HG02623 (cell line): ENCODE data around the gene DOCK3.
"Not testable (repeated sequence)": the region's sequence is repeated elsewhere in the genome, so short reads cannot be mapped to it uniquely, and the experiment has no call there.

Experiments used
- ATAC-seq: cut with Tn5 transposase; IDR thresholded peaks from one replicate; pipeline ENCODE4 v1.9.1; 2021; ENCODE audit warnings: moderate library complexity; ENCODE audit not compliant: unreplicated experiment

The DOCK3 gene

GRCh38 chr3:50978586-50978985 lies 303.9 kb downstream of the DOCK3 start:
- ATAC-seq: not testable (repeated sequence)

GRCh38 chr3:50978991-50979667 lies 304.4 kb downstream of the DOCK3 start:
- ATAC-seq: no peak

DNA sequence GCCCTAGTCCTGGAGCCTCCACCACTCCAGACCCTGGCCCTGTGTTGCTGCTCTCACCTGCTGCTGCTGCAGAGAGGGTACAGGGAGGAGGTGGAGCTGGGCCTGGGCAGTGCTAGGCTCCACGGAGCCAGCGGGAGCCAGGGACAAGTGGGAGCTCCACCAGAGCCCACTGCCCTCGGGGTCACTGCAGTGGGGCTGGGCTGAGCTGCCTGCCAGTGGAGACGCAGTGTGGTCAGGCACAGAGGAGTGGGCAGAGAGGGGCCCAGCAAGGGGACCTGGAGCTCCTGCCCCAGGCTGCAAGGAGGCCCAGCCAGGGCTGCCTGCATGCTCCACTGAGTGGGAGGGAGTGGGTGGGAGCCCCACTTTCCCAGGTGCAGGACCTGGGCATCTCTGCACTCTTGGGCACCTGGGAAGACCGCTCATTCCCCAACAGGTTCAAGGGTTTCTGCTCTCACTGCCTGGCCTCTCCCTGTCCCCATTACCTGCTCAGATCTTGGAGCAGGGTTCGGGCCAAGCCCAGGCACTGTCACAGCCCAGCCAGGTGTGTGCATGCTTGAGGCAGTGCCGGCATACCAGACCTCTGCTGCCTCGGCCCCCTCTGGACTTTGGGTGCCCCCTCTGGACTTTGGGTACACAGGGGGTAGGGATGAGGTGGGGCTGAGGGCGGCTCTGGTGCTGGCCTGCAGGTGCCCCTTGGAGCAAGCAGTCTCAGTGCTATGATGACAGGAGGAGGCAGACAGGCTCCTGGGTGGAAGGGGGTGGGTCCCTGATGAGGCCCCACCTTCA lies 308.0 kb downstream of the DOCK3 start:
- ATAC-seq: no peak

GRCh38 chr3:50983887-50984286 lies 309.2 kb downstream of the DOCK3 start:
- no peak for ATAC-seq

GRCh38 chr3:50985893-50986292 lies 311.2 kb downstream of the DOCK3 start:
- ATAC-seq: no peak

DNA sequence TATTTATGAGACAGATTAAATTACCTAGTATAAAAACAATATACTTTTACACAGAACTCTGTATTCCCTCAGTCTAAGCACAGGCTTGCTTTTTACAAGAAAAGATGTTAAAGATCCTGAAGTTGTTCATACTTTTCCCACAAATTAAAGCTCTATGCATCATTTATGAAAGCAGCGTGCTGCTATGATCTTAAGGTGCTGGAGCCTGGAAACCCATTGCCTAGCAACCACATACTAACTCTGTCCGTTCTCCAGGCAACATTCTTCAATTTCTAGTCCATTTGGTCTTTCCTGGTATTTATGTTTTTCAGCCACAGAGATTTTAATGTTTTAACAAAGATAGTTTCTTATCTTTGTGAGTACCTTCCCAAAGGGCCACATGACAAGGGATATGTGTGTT lies 312.0 kb downstream of the DOCK3 start:
- no peak for ATAC-seq

GRCh38 chr3:50994537-50994936 lies 319.8 kb downstream of the DOCK3 start:
- ATAC-seq: no peak

- no peak for ATAC-seq
Measured at GRCh38 chr3:50995085-50995824, 320.5 kb downstream of the DOCK3 start.

DNA sequence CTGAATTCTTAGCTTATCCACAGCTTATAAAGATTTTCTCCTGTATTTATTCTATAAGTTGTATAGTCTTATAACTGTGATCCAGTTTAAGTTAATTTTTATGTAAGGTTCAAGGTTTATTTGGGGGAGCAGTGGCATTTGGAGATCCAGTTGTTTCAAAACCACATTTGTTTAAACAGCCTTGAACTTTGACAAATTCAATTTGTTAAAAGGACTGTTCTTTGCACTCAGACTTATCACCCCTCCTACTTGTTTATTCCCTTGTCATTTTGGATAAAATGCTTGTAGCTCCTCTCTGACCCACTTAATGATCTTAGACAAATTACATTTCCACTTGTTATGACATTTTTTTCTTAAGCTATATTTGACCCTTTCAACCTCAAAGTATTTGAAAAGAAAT lies 327.8 kb downstream of the DOCK3 start:
- no peak for ATAC-seq

GRCh38 chr3:51004235-51004634 lies 329.5 kb downstream of the DOCK3 start:
- ATAC-seq: no peak

DNA sequence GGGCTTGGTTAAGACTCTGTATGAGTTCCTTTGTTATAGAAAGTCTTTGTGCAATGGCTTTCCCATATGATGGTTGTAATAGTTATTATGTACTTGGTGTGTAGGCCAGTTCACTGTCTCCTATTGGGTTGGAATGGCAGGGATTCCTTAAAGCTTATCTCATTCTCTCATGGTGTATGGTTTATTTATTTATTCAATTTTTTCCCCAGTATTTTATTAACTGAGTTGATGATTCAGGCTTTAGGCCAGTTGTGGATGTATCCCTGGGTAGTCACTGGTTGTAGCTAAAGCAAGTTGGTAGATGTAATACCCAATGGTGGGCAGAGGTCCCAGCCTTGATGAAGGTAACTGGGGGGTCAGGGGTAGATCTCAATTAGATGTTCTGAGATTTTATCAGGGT lies 349.4 kb downstream of the DOCK3 start:
- no peak for ATAC-seq

GRCh38 chr3:51024765-51025632 lies 350.3 kb downstream of the DOCK3 start:
- ATAC-seq: no peak

DNA sequence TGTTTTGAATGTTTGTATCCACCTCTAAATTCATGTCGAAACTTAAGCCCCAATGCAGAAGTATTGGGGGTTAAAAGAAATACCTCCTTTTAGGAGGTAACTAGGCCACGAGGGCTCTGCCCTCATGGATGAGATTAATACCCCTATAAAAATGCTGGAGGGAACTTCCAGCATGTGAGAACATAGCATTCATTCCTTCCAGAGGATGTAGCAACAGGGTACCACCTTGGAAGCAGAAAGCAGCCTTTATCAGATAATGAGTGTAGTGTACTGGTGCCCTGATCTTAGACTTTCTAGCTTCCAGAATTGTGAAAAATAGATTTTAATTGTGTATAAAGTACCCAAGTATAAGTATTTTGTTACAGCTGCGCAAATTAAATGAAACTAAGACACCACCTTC lies 356.9 kb downstream of the DOCK3 start:
- no peak for ATAC-seq

DNA sequence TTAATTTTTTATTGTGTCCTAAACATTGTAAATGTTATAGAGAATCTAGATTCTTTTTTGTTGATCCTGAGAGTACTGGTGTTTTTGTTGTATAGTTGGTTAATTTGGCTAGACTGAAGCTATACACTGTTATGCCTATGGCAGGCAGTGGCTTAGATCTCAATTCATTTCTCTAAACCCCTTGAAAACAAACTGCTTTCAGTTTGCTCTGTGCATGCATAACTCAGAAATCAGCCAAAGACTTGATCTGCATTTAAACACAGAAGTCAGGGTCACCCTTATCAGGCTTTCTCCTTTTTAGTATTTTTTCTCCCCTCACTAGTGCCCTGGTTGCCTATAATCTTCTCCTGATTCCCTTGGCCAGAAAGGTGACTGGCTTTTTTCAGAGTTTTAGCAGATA lies 360.9 kb downstream of the DOCK3 start:
- ATAC-seq: no peak

- no peak for ATAC-seq
Measured at GRCh38 chr3:51044982-51045381, 370.3 kb downstream of the DOCK3 start.

DNA sequence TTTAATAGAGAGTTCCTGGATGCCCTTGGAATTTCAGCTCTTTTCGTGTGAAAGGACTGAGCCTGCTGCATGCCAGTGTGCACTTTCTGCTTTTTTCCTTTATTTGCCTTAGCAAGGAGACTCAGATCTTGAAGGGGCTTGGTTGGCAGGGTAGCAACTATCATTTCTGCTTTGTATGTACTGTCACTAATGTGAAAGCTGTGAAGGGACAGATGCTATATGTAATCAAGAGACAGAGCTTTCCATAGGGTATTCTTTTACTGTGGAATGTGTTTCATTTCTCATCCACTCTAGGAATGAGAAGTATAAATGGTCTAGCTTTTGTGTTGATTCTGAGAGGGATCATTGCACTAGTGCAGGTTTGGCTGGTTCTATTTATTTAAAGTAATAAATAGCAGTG lies 377.8 kb downstream of the DOCK3 start:
- no peak for ATAC-seq

DNA sequence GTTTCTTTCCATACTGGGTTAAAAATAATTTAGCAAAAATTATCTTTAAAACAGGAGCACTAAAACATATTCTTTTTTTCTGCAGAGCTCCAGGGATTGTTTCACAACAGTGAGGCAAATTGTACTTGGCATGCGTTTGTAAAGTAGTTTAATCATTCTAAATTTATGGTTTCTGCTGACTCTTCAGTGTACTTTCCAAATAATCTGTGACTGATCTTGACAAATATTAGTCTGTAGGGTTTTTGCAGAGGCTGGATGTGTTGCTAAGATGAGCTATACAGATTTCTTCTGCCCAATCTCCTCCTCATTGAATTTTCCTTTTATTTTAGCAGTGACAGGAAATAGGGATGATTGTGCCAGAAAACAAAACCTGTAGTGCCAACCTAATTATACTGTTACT lies 382.4 kb downstream of the DOCK3 start:
- no peak for ATAC-seq

GRCh38 chr3:51063053-51063452 lies 388.3 kb downstream of the DOCK3 start:
- ATAC-seq: no peak

GRCh38 chr3:51075221-51075775 lies 400.6 kb downstream of the DOCK3 start:
- no peak for ATAC-seq

GRCh38 chr3:51082363-51082762 lies 407.6 kb downstream of the DOCK3 start:
- no peak for ATAC-seq

- ATAC-seq: no peak
Measured at GRCh38 chr3:51083490-51083889, 408.8 kb downstream of the DOCK3 start.
